CD4-positive, alpha-beta T cell treated with Interleukin-4 for 1 hour (primary cell): Measurements from ENCODE around the gene ACADVL.
A peak's percentile ranks its signal among the peaks of the same experiment; 100 is the strongest.

Experiments used
- DNase-seq, 2 donors: peaks; one replicate each; pipeline ENCODE4 v3.0.0-alpha.2; 2020 to 2022

Gene ACADVL

DNA sequence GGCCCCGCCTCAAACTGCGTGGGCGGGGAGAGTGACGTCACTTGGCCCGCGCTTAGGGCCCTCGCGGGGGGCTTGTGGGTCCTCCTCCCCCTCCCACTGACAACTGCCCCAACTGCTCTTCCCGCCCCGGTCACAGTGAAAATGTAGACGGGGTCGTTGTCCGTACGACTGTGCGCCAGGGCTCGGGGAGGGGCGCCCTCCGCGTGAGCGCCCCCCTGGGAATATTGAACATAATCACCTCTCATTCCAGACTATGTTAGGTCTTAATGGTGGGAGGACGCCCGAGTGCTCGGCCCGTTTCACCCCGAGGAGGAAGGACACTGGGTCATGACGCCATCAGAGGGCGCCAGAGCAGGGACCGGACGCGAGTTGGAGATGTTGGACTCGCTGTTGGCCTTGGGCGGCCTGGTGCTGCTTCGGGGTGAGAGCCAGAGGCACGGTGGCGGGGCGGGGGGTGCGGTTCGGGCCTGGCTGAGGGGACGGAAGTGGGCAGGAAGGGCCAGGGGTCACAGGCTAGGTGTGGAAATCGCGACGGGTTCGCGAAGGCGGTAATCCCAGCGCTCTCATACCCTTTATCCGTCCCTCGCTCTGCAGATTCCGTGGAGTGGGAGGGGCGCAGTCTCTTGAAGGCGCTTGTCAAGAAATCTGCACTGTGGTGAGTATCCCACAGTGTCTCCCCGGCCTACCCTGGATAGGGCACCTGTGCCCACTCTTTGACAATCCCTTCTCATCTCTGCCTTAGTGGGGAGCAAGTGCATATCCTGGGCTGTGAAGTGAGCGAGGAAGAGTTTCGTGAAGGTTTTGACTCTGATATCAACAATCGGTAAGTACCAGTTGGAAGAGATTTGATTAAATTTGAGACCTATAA, 32.7 kb downstream of the ACADVL start, which contains the start of gene ELP5:
ELP5 (plus strand) TSS at position 40 of the 868 bp plus-strand sequence; CDS start at position 376, 336 bp downstream.
- DNase-seq, result peak; percentile 90 to 92

DNA sequence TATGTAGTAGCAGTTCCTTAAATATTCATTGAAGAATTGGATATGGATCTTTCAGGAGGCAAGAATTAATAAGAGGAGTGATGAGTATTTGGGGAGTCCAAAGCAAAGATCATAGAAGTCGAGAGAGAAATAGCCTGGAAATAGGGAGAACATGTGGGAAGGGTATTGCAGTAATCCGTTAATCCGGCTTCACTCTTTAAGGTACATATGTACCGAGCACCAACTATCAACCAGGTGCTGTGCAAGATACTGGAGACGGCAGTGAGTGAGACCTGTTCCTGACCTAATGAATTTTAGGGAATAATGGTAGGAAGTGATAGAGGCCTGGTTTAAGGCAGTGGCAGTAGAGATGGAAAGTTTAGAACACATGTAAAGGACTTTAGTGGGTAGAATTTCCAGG, 33.3 kb downstream of the ACADVL start:
- no peak for DNase-seq

DNA sequence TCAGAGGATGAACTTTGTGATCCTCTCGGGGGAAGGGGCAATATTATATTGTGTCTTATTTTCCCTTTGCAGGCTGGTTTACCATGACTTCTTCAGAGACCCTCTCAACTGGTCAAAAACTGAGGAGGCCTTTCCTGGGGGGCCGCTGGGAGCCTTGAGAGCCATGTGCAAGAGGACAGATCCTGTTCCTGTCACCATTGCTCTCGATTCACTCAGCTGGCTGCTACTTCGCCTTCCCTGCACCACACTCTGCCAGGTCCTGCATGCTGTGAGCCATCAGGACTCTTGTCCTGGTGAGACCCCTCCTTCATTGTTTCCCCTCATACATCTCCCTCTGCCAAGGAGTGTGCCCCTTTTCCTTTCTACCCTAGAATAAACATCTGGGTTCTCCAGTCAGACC, 34.8 kb downstream of the ACADVL start:
- DNase-seq, result no peak

DNA sequence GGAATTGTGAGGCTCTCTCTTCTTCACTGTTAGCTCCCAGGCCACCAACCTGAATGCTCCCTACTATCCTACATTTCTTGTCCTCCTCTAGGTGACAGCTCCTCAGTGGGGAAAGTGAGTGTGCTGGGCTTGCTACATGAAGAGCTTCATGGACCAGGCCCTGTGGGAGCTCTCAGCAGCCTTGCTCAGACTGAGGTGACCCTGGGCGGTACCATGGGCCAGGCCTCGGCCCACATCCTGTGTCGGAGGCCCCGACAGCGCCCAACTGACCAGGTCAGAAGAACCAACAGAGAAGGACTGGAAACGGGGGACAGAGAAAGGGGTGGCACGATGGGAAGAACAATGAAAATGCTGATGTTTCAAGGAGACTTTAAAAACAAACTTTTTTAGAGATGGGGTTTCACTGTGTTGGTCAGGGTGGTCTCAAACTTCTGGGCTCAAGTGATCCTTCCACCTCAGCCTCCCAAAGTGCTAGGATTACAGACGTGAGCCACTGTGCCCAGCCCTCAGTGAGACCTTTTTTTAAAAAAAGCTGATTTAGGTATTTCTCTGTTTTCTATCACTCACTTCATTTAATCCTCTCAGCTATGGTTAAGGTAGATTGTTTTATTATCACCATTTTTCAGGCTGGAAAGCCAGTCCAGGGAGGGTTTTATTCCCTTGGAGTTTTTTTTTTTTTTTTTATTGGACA, 37.2 kb downstream of the ACADVL start:
- DNase-seq, result no peak

DNA sequence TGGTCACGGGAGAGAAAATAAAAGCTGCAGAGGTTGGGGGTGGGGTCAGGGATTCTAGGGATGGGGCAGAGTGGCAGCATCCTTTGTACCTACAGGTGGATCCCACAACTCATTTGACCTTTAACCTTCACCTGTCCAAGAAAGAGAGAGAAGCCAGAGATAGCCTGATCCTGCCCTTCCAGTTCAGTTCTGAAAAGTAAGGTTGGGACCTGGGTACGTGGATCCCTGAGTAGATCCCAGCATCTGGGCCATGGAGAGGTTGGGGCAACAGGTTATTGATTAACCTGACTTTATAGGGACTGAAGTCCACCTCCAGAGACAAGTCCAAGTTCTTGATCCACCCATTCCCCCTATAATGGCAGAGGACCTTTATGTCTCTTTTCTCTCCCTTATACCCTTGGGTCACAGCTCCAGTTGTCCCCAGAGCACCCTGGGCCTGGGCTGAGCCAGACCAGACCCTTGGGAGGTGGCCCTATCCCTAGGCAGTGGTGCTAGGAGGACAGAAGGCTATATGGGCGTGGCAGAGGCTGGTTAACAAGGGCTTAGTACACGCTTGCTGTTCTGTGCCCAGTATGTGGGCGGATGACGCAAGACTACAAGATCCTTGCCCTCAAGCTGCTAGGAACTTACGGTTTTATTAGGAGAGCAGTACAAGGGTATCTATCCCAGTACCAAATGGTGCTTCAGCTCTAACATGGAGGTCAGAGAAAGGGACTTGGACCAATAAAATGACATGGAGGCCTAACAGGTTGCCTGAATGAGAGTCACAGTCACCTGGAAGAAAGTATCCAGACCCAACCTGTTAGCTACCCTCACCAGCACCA, 39.2 kb downstream of the ACADVL start:
- no peak for DNase-seq

DNA sequence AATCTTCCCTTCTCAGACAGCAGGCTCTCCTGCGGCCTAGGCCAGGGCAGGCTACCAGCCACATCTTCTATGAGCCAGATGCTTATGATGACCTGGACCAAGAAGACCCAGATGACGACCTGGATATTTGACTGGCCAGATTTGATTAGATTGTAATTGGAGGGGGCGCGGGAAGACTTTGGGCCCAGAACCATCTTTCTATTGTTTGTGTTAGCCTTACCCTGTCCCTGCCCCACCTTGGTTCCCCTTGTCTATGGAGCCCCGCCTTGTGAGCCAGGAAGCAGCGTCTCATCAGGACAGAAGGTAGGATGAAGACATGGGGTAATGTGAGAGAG, 39.8 kb downstream of the ACADVL start:
- DNase-seq, result no peak

DNA sequence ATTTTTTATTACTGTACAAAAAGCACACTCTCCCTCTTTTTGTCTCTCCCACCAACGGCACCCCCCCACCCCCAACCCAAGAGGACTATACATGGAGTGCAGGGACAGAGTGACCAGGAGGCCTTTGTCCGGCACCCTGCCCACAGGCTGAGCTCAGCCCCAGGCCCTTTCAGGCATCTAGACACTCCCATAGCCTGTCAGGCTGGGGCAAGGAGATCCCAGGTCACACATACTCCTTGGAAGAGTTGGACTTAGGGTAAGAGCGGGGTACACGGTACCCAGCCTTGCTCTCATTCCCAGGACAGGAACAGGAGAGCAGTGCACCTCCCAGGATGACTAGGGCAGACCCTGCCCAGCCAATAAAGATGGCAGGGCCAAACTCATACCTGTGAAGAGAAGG, 40.4 kb downstream of the ACADVL start:
- no peak for DNase-seq

DNA sequence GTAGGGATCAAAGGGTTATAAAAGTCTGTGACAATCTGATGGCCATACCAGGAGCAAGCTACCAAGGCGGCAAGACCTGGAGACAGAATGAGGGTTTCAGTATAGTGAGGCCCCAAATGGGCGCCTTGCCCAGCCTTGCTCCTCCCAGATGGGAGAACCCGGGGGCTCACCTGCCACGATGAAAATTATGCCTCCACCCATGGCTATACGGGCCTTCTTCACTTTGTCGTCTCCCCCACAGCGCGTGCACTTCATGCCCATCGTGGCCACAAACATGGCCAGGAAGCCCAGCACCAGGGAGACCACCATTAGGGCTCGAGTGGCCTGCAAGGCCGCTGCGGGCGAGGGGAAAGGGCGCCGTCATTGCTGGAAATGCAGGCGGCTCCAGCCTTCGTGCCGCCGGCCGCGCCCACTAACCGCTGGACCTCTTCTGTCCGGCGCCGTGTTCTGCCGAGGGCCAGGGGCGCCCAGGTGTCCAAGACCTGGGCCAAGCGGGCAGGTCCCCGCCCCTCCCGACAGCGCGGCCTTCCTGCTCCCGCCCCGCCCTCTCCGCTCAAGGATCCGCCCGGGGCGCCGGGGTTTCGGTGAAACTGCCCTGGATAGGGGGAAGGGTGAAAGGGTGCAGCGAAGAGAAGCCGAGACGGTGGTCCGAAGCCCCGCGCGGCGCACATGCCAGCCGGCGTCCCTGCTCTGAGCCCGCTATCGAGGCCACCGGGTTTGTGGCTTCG, 41.1 kb downstream of the ACADVL start:
- DNase-seq, result peak in 1 of 2 donors; percentile 42

DNA sequence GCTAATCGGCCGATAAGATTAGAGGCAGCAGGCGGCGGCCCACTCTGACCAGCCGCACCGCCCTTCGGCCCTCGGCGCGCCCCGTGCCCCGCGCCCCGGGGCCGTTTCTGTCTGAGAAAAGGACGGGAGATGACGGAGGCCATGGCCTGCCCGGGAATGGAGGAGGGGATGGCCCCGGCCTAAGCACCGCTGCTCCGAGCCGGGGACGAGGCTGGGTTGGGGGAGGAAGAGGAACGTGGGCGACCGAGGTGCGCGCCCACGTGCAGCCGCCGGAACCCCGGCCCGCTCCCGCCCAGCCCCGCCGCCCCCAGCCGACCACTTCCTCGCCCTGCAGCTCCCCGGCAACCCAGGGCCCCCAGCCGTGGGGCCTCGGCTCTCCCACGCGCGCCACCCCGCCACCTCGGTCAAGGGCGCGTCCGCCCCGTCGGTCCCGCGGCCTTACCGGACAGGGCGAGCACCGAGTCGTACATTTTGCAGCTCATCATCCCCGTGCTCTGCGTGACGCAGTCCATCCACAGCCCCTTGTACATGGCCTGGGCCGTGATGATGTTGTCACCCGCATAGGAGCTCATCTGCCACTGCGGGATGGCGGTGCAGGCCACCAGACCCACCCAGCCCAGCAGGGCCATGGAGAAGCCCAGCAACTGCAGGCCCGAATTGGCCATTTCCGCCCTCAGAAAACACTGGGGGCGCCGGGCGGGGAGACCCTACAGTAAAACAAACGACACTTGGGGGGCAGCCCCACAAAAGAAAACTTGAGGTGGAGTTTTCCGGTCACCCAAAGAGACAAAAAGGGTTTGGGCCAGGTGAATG, 41.8 kb downstream of the ACADVL start:
- peak in 1 of 2 donors; percentile 35 for DNase-seq

DNA sequence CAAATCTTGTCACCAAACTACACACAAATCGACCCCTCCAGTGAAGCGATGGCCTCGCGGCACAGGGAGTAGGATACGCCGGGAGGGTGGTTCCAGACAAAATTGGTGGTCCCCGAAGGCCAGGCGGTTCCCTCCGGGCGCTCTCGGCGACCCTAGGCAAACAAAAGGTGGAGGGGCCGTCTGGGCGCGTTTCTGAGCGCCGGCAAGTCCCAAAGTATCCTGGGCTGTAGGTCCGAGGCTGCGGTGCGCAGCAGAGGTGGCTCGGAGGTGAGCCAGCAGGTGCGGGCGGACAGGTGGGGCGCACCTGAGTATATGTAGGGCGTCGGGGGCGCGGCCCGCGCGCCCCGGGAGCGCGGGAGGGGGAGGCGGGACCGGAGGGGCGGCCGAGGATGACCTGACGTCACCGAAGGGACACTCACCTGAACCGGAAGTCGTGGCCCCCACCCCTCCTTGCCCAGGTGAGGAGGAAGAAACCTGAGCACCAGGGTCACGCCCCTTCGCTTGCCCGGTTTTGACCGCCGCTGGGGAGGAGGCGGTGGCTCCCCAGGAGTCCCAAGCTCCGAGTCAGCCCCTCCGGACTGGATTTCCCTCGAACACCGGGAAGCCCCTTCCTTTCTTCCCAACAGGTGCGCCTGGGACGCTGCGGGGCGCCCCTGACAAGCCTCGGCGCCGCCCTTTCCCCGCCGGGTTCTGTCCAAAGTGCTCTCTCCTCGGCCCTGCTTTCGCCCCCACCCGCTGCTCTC, 42.6 kb downstream of the ACADVL start, which contains the start of gene CLDN7:
CLDN7 (minus strand) TSS at position 287 of the 743 bp plus-strand sequence. CDS start 435 bp downstream, outside the sequence.
- no peak for DNase-seq

DNA sequence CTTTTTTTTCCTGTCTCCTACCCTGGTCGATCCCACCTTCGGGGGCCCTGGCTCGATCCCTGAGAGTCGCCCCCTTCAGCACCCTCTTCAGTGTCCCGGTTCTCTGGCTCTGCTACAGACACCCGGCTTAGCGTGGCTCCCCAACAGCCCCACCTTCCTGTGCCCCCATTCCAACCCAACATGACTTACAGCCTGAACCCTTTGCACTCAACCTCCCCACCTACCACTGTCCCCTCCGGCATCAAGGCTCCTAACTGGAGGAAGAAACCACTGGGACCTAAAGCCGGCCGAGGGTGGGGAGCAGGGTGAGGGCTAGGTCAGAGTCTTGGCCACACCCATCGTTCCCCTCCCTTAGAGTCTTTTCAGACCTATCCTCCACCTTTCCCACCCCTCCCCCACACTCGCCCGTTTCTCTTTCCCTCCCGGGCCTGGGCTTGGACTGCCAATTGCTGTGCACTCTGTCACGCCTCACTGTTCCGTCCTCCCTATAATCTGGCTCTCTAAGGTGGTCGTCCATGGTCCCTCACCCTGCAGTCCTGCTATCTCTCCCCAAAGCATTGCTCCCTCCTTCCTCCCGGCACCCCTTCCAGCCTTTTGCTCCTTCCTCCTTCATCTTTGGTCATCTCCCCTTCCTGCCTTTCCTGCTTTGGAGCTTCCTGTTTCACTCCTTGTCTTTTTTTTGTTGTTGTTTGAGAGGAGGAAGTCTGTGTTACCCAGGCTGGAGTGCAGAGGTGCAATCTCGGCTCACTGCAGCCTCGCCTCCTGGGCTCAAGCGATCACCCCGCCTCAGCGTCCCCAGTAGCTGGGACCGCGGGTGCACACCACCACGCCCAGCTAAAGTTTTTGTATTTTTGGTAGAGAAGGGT, 43.4 kb downstream of the ACADVL start:
- DNase-seq, result no peak

DNA sequence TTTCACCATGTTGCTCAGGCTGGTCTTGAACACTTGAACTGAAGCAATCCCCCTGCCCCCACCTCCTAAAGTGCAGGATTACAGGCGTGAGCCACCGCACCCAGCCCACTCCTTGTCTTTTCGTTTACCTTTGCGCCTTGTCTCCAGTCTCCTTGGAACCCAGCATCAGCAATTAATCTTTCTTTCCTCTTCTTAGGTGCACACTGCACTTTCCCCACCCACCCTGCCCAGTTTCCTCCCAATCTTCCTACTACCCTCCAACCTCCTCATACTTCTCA, 44.0 kb downstream of the ACADVL start:
- no peak for DNase-seq

DNA sequence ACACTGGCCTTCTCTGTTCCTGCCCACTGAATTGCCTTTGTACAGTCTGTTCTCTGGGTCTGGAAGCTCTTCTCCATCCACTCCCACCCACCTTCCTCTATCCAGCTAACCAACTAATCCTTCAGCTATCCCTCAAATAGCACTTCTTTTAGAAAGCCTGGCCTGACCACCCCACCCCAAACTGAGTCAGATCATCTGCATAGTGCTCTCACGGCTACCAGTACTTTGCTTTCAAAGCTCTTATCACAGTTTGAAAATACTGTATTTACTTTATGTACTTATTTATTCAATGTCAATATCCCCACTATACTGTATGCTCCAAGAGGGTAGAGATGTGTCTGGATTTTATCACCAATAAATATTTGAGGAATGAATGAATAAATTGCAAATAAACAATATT, 47.0 kb downstream of the ACADVL start:
- no peak for DNase-seq
